AG10803 (cell line): ENCODE data around the gene TREML4.
"Not testable (repeated sequence)": the region's sequence is repeated elsewhere in the genome, so short reads cannot be mapped to it uniquely, and the experiment has no call there.

Experiments used
- DNase-seq: peaks from one replicate; pipeline ENCODE4 v3.0.0; 2010; ENCODE audit warnings: low read depth
- H3K4me3 ChIP-seq: 2 replicates; pipeline ENCODE4 v1.5.1; 2011; ENCODE audit warnings: mild to moderate bottlenecking, low read length, control low read depth
- CTCF ChIP-seq: conservative IDR thresholded peaks from 2 replicates; pipeline ENCODE4 v1.5.1; 2011; ENCODE audit warnings: mild to moderate bottlenecking, low read length, control low read depth, inconsistent platforms

The TREML4 gene

GRCh38 chr6:41187924-41188886, 39.9 kb upstream of the TREML4 start:
- H3K4me3 ChIP-seq: no peak overlapping the region
- TF ChIP-seq CTCF: no peak
- DNase-seq: no peak

GRCh38 chr6:41189046-41189445, 39.1 kb upstream of the TREML4 start:
- not testable (repeated sequence) for H3K4me3 ChIP-seq, DNase-seq

GRCh38 chr6:41189967-41190366, 38.2 kb upstream of the TREML4 start:
- DNase-seq: no peak
- no peak for TF ChIP-seq CTCF
- H3K4me3 ChIP-seq: no peak overlapping the region

- DNase-seq: no peak
- H3K4me3 ChIP-seq: no peak overlapping the region
- TF ChIP-seq CTCF: no peak
Measured at GRCh38 chr6:41190791-41191190, 37.4 kb upstream of the TREML4 start.

GRCh38 chr6:41191569-41191968, 36.6 kb upstream of the TREML4 start:
- peak; percentile 28 for TF ChIP-seq CTCF
- H3K4me3 ChIP-seq: no peak overlapping the region
- no peak for DNase-seq

- no peak overlapping the region for H3K4me3 ChIP-seq
Measured at GRCh38 chr6:41193171-41193734, 34.9 kb upstream of the TREML4 start.

GRCh38 chr6:41193884-41194283, 34.3 kb upstream of the TREML4 start:
- H3K4me3 ChIP-seq: no peak overlapping the region
- no peak for TF ChIP-seq CTCF
- DNase-seq: no peak

More at GRCh38 chr6:41193171-41193734, 34.9 kb upstream of the TREML4 start:
- no peak for DNase-seq
- TF ChIP-seq CTCF: no peak
